HG02973 (cell line): Measurements from ENCODE around the gene DGKG.

Experiments
- ATAC-seq: cut with Tn5 transposase; IDR thresholded peaks from one replicate; pipeline ENCODE4 v1.9.1; 2021; ENCODE audit warnings: moderate library complexity; ENCODE audit not compliant: unreplicated experiment

DGKG gene

GRCh38 chr3:186151077-186151971 lies 210.7 kb downstream of the DGKG start:
- ATAC-seq, result no peak

GRCh38 chr3:186150041-186150830 lies 211.8 kb downstream of the DGKG start:
- no peak for ATAC-seq

- ATAC-seq, result no peak
Observed at GRCh38 chr3:186149319-186149960, 212.6 kb downstream of the DGKG start.

GRCh38 chr3:186144257-186144656 lies 217.8 kb downstream of the DGKG start:
- ATAC-seq, result no peak

GRCh38 chr3:186143250-186143649 lies 218.8 kb downstream of the DGKG start:
- ATAC-seq, result no peak

GRCh38 chr3:186142393-186142932 lies 219.6 kb downstream of the DGKG start:
- ATAC-seq, result no peak

GRCh38 chr3:186141790-186142189 lies 220.2 kb downstream of the DGKG start:
- no peak for ATAC-seq

GRCh38 chr3:186138272-186138981 lies 223.6 kb downstream of the DGKG start:
- ATAC-seq, result no peak

GRCh38 chr3:186137051-186137685 lies 224.9 kb downstream of the DGKG start:
- ATAC-seq, result no peak

GRCh38 chr3:186133980-186134379 lies 228.1 kb downstream of the DGKG start:
- no peak for ATAC-seq

- no peak for ATAC-seq
Observed at GRCh38 chr3:186132487-186132886, 229.5 kb downstream of the DGKG start.

- ATAC-seq, result no peak
Observed at GRCh38 chr3:186129206-186129605, 232.8 kb downstream of the DGKG start.

- ATAC-seq, result no peak
Observed at GRCh38 chr3:186128158-186128557, 233.9 kb downstream of the DGKG start.

- no peak for ATAC-seq
Observed at GRCh38 chr3:186127463-186127862, 234.6 kb downstream of the DGKG start.

GRCh38 chr3:186125118-186125517 lies 236.9 kb downstream of the DGKG start:
- no peak for ATAC-seq

- no peak for ATAC-seq
Observed at GRCh38 chr3:186124592-186124991, 237.4 kb downstream of the DGKG start.

GRCh38 chr3:186123012-186123411 lies 239.0 kb downstream of the DGKG start:
- no peak for ATAC-seq

- ATAC-seq, result no peak
Observed at GRCh38 chr3:186121968-186122367, 240.1 kb downstream of the DGKG start.

- ATAC-seq, result no peak
Observed at GRCh38 chr3:186121278-186121677, 240.8 kb downstream of the DGKG start.

- ATAC-seq, result no peak
Observed at GRCh38 chr3:186119499-186119898, 242.5 kb downstream of the DGKG start.
